AG09319 (cell line): ENCODE measurements around the gene ITPKB.
A peak's percentile ranks its signal among the peaks of the same experiment; 100 is the strongest.

Experiments used
- DNase-seq: peaks from one replicate; pipeline ENCODE4 v3.0.0-alpha.2; 2010; ENCODE audit warnings: low read depth; ENCODE audit errors: extremely low read depth
- TF ChIP-seq, protein P1 (sequence below): IDR thresholded peaks from 2 replicates; pipeline ENCODE4 v1.5.1; 2011; ENCODE audit warnings: low read depth, mild to moderate bottlenecking, inconsistent platforms, low read length, moderate library complexity

ITPKB gene

DNA sequence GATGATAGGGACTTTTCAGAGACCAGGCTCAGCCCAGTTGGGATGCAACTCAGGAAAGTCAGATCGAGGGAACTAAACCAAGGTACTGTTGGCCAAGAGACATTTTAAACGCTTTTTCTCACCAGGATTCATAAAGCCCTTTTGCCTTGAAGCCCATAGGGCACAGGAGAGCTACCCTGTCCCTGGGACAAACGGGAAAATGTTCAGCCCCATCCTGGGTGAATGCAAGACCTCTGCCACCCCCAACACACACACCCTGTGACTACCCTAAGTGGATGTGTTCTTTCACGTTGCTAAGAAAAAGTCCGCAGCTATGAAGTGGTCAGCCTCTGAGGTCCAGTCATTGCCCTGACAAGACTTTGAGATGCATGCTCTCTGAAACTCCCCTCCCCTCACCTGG, 58.4 kb downstream of the ITPKB start:
- DNase-seq = no peak

DNA sequence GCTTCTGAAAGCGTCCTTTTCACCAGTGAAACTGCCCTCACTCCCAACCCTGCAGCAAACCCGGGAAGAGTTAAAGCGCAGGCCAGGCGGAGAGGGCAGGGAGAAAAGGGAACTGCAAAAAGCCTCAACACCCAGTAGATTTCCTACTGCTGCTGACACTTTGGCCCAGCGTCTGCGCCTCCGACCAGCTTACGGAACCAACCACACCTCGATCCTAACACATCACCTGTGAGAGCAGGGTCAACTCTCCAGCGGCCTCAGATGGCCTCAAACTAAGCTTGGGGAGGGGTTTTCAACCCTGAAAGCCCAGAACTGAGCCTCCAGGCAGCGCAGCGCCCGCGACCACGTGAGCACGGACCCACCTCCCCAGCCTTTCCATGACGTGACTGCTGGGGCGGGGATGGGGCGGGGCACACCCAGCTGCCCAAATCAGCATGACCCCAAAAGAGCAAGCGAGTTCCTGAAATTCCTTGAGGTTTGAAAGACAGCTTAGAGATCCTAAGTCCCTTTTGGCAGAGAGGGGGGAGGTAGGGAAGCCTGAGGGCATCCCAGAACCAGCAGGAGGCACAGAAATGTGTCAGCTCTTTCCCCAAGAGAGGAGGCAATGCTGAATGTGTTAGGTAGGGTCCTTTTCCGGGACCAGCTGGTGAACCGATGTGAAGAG, 59.1 kb downstream of the ITPKB start:
- DNase-seq = no peak

More for the DNA sequence above, 58.4 kb downstream of the ITPKB start:
- TF ChIP-seq, protein P1, sequence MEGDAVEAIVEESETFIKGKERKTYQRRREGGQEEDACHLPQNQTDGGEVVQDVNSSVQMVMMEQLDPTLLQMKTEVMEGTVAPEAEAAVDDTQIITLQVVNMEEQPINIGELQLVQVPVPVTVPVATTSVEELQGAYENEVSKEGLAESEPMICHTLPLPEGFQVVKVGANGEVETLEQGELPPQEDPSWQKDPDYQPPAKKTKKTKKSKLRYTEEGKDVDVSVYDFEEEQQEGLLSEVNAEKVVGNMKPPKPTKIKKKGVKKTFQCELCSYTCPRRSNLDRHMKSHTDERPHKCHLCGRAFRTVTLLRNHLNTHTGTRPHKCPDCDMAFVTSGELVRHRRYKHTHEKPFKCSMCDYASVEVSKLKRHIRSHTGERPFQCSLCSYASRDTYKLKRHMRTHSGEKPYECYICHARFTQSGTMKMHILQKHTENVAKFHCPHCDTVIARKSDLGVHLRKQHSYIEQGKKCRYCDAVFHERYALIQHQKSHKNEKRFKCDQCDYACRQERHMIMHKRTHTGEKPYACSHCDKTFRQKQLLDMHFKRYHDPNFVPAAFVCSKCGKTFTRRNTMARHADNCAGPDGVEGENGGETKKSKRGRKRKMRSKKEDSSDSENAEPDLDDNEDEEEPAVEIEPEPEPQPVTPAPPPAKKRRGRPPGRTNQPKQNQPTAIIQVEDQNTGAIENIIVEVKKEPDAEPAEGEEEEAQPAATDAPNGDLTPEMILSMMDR = no peak

DNA sequence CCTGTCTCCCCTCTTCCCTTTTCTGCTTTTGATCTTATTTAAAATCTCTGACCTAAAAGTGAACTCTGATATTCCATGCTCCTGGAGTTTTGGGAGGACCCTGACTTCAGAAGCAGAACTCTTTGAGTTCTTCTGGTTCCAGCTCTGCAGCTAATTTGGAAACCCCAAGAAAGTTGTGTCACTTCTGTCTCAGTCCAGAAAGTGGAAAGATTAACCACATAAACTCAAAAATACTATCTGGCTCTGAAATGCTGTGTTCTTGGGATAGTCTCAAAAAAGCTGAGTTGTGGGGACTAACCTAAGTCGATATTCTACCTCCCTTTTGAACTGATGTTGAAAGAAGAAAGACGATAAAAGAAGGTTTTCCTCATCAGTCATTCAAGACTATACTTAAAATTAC, 59.8 kb downstream of the ITPKB start:
- TF ChIP-seq, protein P1 = no peak
- DNase-seq = no peak

More for the DNA sequence above, 59.1 kb downstream of the ITPKB start:
- TF ChIP-seq, protein P1 = no peak

DNA sequence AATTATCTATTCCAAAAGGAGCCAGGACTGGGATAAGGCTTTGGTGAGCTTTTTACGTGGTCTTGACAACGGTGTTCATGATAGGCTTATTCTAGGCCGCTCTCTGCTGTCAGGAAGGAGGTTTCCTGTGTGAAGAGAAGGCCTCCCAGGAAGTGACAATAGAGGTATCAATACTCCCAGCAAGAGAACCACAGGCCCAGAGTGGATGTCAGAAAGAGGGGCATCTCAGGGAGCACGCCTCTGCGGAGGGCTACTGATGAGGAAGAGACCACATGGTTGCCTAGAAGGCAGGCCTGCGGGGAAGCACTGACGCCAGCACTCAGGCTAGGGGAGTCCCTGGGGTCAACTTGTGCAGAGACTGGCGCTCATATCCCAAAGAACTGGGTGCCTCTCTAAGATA, 60.4 kb downstream of the ITPKB start:
- TF ChIP-seq, protein P1 = no peak
- no peak for DNase-seq

DNA sequence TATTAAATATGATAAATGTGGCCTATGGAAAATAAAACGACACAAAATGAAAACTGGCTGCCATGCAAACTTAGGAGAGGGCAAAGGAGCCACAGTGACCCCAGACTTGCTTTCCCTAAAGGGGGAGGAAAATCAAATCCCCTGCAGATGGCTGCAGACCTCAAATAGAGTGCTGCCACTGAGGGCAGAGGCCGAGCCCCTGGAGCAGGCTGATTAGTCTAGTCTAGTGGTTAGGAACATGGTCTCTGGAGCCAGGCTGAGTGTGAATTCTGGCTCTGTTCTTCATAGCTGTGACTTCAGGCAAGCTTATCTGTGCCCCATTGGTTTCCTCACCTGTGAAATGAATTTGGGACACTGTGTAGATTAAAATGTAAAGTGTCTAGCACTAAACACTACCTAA, 60.8 kb downstream of the ITPKB start:
- DNase-seq = no peak
- TF ChIP-seq, protein P1 = no peak

DNA sequence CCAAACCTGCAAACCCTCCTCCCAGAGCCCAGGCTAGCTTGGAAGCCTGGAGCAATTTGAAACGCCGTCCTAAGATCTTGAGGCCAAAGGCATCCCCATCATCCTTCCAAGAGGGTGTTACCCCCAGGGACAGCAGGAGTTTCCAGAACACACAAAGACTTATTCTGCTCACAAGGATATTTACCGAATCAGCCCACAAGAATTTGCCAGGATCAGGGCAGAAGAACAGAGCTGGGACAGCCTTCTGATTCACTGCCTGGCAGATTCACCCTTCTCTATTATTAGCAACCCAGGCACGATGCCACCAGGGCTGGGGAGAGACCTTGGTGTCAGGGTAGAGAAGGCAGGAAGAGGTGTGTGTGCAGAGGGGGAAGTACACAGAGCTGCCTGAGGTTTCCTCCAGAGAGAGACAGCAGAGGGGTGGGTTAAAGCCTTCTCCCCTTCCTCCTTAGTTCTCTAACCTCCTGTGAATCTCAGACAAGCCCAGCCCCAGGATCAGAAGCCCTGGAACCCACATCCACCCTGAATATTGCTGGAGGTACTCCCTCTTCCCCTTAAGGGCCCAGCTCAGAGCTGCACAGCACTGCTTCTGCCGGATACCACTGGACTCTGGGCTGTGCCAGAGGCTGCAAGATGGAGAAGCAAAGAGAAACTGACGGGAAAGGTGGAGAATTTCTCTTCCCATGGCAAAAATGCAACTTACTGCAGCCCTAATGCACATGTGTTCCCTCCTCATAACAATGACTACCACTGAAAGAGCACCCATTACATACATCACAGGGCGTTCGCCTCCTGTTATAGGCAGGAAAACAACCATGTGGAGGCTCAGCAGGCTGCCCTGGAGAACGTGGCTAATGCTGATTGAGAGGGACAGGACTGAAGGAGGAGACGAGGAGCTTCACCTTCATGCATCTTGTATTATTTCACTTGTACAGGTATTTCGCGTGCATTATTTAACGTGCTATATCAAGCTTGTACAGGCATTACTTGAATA, 61.8 kb downstream of the ITPKB start:
- TF ChIP-seq, protein P1 = no peak
- DNase-seq = peak; percentile 42

DNA sequence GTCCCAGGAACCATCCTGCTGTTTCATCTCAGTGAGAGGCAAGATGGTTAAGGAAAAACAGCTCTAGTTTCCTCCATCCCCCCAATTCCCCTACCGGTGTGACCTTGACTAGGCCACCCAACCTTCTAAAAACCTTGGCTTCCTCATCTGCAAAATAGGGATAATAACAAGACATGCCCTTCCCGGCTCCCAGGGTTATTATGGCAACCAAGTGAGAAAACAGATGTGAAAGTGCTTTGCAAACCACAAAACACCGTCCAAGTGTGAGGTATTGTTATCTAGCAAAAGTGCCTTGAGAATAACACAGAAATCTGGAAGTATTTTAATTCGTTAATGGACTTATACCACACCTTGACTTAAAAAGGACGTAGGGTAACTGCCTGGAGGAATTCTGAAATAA, 62.7 kb downstream of the ITPKB start:
- DNase-seq = no peak
- TF ChIP-seq, protein P1 = no peak
